ENCODE results near the gene HTRA3. TPM values are rescaled to one million over a fixed set of nuclear protein-coding genes. Genes with fewer than 3 reads are reported as not detected.

HTRA3 gene
- total RNA-seq, 2 experiments from 2014 or later: not detected

- Histone ChIP-seq H3K36me3 (ENCODE audit: insufficient read depth, low read length) (no peaks in the 10 kb centered on the region), H3K9me2 (ENCODE audit: insufficient read depth, low read length) (no peaks in the 10 kb centered on the region), H3K9me3 (ENCODE audit: low read length) (no peaks in the 10 kb centered on the region), H3K4me1 (ENCODE audit: insufficient read depth, low read length, poor library complexity, severe bottlenecking) (no peaks in the 10 kb centered on the region), H4K20me1 (ENCODE audit: insufficient read depth, low read length) (no peaks in the 10 kb centered on the region), H3K4me2 (ENCODE audit: low read length) (no peak overlapping the region), H3K27ac (ENCODE audit: low read depth, low read length, poor library complexity, severe bottlenecking) (no peak overlapping the region), H3K4me3 (ENCODE audit: low read depth, low read length, poor library complexity, severe bottlenecking) (no peak overlapping the region), H2AFZ (ENCODE audit: low read length) (no peak overlapping the region), H3K79me2 (ENCODE audit: insufficient read depth, low read depth, low read length) (no peaks in the 10 kb centered on the region)
- DNase-seq (ENCODE audit: low spot score): no peak
- ChIA-PET POLR2A (interaction anchor here (0.6 kb wide), 1 partner anchor 10 kb away, joined by 3 read pairs; no protein-coding TSS in a partner anchor), CTCF (ENCODE audit: unreplicated experiment) (interaction anchor here (0.6 kb wide), 1 partner anchor 80 kb away, joined by 5 read pairs; no protein-coding TSS in a partner anchor)
- no TSS peak for BruUV-seq (replicated peaks)
- intact Hi-C loops (cut with micrococcal nuclease; ENCODE audit: unreplicated experiment): no loop called here
- no peak for TF ChIP-seq EZH2phosphoT487 (IDR thresholded peaks at IDR 0.05; ENCODE audit: borderline replicate concordance, low read depth, low read length)
- TF ChIP-seq, protein P1, sequence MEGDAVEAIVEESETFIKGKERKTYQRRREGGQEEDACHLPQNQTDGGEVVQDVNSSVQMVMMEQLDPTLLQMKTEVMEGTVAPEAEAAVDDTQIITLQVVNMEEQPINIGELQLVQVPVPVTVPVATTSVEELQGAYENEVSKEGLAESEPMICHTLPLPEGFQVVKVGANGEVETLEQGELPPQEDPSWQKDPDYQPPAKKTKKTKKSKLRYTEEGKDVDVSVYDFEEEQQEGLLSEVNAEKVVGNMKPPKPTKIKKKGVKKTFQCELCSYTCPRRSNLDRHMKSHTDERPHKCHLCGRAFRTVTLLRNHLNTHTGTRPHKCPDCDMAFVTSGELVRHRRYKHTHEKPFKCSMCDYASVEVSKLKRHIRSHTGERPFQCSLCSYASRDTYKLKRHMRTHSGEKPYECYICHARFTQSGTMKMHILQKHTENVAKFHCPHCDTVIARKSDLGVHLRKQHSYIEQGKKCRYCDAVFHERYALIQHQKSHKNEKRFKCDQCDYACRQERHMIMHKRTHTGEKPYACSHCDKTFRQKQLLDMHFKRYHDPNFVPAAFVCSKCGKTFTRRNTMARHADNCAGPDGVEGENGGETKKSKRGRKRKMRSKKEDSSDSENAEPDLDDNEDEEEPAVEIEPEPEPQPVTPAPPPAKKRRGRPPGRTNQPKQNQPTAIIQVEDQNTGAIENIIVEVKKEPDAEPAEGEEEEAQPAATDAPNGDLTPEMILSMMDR (conservative IDR thresholded peaks at IDR 0.05; ENCODE audit: low read length): no peak
Measured at GRCh38 chr4:8280158-8280875, 10.8 kb downstream of the HTRA3 start.

GRCh38 chr4:8280876-8281440, 11.4 kb downstream of the HTRA3 start:
- no peak for DNase-seq (ENCODE audit: low spot score)
- POLR2A ChIA-PET: interaction anchor here (0.6 kb wide), 1 partner anchor 10 kb away, joined by 3 read pairs; no protein-coding TSS in a partner anchor
- TF ChIP-seq, protein P1 (conservative IDR thresholded peaks at IDR 0.05; ENCODE audit: low read length): no peak
- TF ChIP-seq EZH2phosphoT487 (IDR thresholded peaks at IDR 0.05; ENCODE audit: borderline replicate concordance, low read depth, low read length): no peak
- H3K36me3 ChIP-seq (ENCODE audit: insufficient read depth, low read length): no peaks in the 10 kb centered on the region
- no peak overlapping the region for H3K4me3 ChIP-seq (ENCODE audit: low read depth, low read length, poor library complexity, severe bottlenecking)
- no peak overlapping the region for H3K27ac ChIP-seq (ENCODE audit: low read depth, low read length, poor library complexity, severe bottlenecking)
- H3K4me2 ChIP-seq (ENCODE audit: low read length): no peak overlapping the region
- BruUV-seq (replicated peaks): no TSS peak
- H2AFZ ChIP-seq (ENCODE audit: low read length): no peak overlapping the region
- intact Hi-C loops (cut with micrococcal nuclease; ENCODE audit: unreplicated experiment): no loop called here
- no peaks in the 10 kb centered on the region for H3K9me3 ChIP-seq (ENCODE audit: low read length)
- CTCF ChIA-PET (ENCODE audit: unreplicated experiment): interaction anchor here (0.6 kb wide), 1 partner anchor 79 kb away, joined by 5 read pairs; no protein-coding TSS in a partner anchor
- H3K4me1 ChIP-seq (ENCODE audit: insufficient read depth, low read length, poor library complexity, severe bottlenecking): no peaks in the 10 kb centered on the region
- no peaks in the 10 kb centered on the region for H3K9me2 ChIP-seq (ENCODE audit: insufficient read depth, low read length)
- no peaks in the 10 kb centered on the region for H3K79me2 ChIP-seq (ENCODE audit: insufficient read depth, low read depth, low read length)
- H4K20me1 ChIP-seq (ENCODE audit: insufficient read depth, low read length): no peaks in the 10 kb centered on the region
